ENCODE data around the gene BSPRY.
"Not testable (repeated sequence)": the region's sequence is repeated elsewhere in the genome, so short reads cannot be mapped to it uniquely, and the experiment has no call there.

The BSPRY gene

DNA sequence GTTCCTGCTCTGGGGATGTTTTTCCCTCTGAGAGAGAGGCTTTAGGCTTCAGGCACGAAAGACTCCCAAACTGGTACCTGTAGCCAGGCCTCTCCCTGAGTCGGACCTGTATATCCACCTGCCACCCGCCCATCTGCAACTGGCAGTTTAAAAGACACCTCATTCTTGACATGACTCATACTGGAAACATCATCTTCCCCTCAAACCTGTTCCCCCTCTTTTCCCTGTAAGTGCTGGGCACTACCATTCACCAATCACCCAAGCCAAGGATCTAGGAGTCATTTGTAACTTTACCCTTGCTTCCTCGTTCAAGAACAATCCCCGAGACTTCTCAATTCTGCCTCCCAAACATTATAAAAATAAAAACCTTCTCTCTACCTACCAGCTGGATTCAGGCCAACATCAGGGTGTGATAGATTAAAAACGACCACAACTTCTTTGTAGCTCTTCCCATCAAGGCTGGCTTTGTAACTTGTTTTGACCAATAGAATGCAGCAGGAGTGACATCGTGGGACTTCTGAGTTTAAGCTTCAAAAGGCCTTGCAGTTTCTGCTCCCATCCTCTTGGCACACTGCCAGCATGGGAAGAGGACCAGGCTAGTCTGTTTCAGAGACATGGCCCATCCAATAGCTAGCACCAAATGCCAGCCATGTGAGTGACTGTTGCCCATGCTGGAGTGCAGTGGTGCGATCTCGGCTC, 7.5 kb upstream of the BSPRY start:
- no peak for DNase-seq (ENCODE audit: low read depth)

DNA sequence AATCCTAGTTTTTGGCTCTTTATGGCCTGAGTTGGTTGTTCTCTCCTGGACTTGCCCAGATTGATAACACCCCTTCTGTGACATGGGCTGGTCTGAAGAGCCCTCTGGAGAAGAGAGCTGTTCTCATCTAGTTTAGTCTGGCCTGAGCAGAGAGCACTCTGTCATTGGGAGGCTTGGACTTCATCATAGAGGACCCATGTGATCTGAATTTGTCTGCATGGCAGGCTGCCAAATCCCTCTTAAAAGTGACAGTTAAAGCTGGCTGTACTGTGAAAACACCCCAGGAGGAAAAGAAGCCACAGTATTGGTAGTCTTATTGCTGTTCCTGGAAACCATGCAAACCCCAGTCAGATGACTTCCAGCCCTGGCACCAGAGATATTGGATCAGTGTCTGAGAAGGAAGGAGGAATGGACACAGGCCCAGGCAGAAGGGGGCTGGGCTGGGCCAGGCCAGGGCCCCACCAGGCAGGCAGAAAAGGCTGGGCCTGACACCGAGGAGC, 5.6 kb upstream of the BSPRY start:
- DNase-seq (ENCODE audit: low read depth) = peak; percentile 9

- DNase-seq (ENCODE audit: low read depth) = no peak
Observed at GRCh38 chr9:113345190-113345589, 4.2 kb upstream of the BSPRY start.

DNA sequence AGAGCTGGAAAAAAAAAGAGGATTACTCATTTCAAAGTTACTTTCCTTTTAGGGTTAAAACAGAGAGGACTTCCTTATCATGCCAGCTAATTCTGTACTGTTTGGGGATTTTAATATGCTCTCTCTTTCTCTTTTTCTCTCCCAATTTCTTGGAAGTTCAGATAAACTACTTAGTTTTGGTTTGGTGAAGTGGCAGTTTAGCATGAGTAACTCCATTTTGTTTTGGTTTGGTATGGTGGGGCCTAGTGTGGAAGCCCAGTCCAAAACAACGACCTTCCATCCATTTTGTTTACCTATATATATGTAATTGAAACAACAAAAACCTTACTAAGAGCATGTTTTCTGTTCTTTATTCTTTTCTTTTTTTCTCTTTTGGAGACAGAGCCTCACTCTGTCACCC, 3.7 kb upstream of the BSPRY start:
- no peak for DNase-seq (ENCODE audit: low read depth)

DNA sequence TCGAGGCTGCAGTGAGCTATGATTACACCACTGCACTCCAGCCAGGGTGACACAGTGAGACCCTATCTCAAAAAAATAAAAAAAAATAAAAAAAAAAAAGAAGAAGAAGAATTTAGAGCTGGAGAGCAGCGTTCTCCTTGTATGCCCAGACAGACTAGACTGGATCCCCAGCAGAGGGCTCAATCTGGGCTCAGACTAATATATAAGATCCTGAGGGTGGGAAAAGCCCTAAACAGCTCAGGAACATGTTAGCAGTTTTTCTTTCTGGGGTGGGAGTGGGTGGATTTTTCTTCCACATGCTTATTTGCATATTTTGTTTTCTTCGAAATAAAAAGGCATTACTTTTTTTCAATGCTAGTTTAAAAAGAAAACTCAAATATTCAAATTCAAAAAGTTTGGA, 904 bp upstream of the BSPRY start:
- DNase-seq (ENCODE audit: low read depth) = no peak

- no peak for DNase-seq (ENCODE audit: low read depth)
Observed at GRCh38 chr9:113349066-113349444, 286 bp upstream of the BSPRY start.

- no peak for DNase-seq (ENCODE audit: low read depth)
Observed at GRCh38 chr9:113350107-113350661, 843 bp downstream of the BSPRY start.

- no peak for DNase-seq (ENCODE audit: low read depth)
Observed at GRCh38 chr9:113350937-113351336, 1.6 kb downstream of the BSPRY start.

- no peak for DNase-seq (ENCODE audit: low read depth)
Observed at GRCh38 chr9:113352006-113352405, 2.7 kb downstream of the BSPRY start.

DNA sequence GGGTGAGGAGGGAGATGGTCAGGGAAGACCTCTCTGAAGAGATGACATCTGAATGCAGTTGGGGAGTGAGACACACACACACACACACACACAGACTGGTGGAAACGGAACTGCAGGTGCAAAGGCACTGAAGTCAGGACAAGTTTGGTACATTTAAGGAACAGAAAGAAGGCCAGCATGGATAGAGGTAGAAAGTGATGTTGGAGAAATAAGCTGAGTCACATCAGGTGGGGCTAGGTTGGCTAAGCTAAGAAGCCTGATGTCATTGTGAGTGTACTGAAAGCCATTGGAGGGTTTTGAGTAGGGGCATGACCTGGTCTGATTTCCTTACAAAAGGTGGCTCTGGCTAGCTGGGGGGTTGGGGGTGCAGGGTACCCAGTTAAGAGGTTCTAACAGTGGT, 3.1 kb downstream of the BSPRY start:
- no peak for DNase-seq (ENCODE audit: low read depth)

- DNase-seq (ENCODE audit: low read depth) = no peak
Observed at GRCh38 chr9:113355040-113355596, 5.8 kb downstream of the BSPRY start.

GRCh38 chr9:113356686-113357292, 7.4 kb downstream of the BSPRY start:
- DNase-seq (ENCODE audit: low read depth) = no peak

- DNase-seq (ENCODE audit: low read depth) = no peak
Observed at GRCh38 chr9:113359385-113359784, 10.0 kb downstream of the BSPRY start.

DNA sequence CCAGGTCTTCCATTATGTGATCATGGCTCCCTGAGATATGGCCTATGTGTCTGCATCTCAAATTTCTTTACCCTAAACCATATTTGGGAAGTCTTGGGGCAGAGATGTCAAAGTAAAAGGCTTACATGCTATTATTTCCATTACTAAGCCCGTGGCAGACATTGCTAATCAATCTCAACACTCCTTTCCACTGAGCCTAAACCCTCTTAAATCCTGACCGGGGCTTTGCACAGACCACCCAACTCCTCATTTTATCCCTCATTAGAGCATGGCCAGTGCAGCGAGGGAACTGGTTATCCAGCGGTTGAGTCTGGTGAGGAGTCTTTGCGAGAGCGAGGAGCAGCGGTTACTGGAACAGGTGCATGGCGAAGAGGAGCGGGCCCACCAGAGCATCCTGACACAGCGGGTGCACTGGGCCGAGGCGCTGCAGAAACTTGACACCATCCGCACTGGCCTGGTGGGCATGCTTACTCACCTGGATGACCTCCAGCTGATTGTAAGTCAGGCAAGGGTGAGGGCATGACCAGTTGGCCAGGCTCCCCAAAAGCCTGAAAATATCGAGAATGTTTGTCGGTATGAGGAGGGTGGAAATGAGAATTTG, 11.0 kb downstream of the BSPRY start:
- DNase-seq (ENCODE audit: low read depth) = no peak

DNA sequence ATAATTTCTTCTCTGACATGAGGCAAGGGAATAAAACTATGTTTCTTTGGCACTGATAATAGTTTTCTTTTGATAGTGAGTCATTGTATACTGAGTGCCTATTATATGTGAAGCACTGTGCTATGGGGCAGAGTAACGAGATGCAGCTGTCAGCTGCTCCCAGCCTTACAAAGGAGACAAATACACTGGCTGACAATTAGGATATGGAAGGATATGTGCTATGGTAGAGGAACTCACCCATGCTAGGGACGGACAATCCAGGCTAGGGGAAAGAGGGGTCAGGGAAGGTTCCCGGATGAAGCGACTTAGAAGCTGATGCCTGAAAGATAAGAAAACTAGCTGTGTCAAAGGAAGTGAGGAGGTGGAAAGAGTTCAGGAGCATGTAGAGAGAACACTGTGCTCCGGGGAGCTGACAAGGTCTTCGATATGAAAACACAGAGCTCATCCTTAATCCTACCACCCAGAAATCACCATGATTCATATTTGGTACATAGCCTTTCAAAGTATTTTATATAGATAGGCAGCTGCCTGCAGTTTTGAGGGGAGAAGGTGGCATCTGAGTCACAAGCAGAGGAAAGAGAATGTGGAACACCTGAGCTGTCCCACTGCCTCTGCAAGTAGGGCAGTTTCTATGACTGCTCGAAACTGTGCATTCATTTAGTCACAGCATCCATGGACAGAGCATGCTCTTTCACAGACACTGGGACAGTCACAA, 12.1 kb downstream of the BSPRY start:
- peak; percentile 27 for DNase-seq (ENCODE audit: low read depth)

GRCh38 chr9:113363336-113363735, 14.0 kb downstream of the BSPRY start:
- DNase-seq (ENCODE audit: low read depth) = no peak

GRCh38 chr9:113364951-113365350, 15.6 kb downstream of the BSPRY start:
- DNase-seq (ENCODE audit: low read depth) = no peak

DNA sequence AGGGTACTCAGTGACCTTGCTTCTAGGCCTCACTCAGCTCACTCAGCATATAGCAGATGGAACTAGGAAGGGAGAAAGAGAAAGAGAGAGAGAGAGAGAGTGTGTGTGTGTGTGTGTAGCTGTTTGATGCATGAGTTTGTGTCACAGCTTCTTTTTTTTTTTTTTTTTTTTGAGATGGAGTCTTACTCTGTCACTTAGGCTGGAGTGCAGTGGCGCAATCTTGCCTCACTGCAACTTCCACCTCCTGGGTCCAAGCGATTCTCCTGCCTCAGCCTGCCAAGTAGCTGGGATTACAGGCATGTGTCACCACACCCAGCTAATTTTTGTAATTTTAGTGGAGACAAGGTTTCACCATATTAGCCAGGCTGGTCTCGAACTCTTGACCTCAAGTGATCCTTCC, 16.3 kb downstream of the BSPRY start:
- not testable (repeated sequence) for DNase-seq (ENCODE audit: low read depth)

- DNase-seq (ENCODE audit: low read depth) = no peak
Observed at GRCh38 chr9:113368348-113368981, 19.1 kb downstream of the BSPRY start.

DNA sequence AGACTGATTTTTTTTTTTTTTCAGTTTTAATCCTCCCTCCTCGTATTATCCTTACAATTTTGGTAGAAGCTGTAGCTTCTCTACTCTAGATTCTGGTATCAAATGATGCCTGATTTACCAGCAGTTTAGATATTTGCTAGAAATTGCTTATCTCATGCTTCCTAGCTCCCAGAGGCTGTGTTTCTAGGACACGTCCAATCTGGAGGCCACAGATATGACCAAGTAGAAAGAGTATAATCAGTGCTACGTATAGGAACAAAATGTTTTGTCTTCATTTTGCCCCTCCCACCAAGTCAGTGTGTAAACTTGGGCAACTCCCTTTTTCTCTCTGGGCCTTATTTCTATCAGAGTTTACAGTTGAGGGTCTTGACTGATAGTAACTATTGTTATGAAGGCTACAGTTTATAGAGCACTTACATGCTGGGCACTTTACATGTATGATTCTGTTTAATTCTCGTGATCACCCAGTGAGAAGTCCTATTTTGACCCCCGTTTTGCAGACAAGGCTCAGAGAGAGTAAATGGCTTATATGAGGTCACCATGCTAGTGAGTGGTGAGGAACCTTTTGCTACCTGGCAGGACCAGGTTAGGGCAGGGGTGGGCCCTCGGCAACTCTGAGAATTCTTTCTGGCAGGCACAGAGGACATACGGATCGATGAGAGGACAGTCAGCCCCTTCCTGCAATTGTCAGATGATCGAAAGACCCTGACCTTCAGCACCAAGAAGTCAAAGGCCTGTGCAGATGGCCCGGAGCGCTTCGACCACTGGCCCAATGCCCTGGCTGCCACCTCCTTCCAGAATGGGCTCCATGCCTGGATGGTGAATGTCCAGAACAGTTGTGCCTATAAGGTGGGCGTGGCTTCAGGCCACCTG, 19.9 kb downstream of the BSPRY start:
- DNase-seq (ENCODE audit: low read depth) = no peak

GRCh38 chr9:113369855-113370140, 20.5 kb downstream of the BSPRY start:
- no peak for DNase-seq (ENCODE audit: low read depth)
